MCF 10A (cell line): ENCODE data around the gene ARHGEF10L. TPM values are rescaled to one million over a fixed set of nuclear protein-coding genes. Genes with fewer than 3 reads are reported as not detected.
A peak's percentile ranks its signal among the peaks of the same experiment; 100 is the strongest.
"Not testable (repeated sequence)": the region's sequence is repeated elsewhere in the genome, so short reads cannot be mapped to it uniquely, and the experiment has no call there.

Experiments
- BruUV-seq: library from RNA; stranded (reverse); fragments of 400-500 nt; replicated peaks from 2 replicates; lab custom pipeline; 2021; lab: Mats Ljungman, UMichigan
- CTCF ChIA-PET: fragments of 300-600 bp; sonication (Branson Sonifier 250); formaldehyde crosslinking; extraction: SDS; loops from one replicate; lab custom pipeline; 2021; ENCODE audit warnings: antibody characterized with exemption, inconsistent platforms; lab: Yijun Ruan, JAX
- POLR2A ChIA-PET: fragments of 300-600, 350-650 bp; sonication (Branson Sonifier 250); formaldehyde crosslinking; extraction: SDS; loops from one replicate; lab custom pipeline; 2020; ENCODE audit warnings: antibody characterized with exemption, inconsistent platforms; lab: Yijun Ruan, JAX
- DNase-seq: peaks from one replicate; pipeline ENCODE4 v3.0.0-alpha.2; 2018; ENCODE audit not compliant: unreplicated experiment
- H3K27ac Mint-ChIP-seq: one replicate; pipeline ENCODE4 v1.8.0; 2022; ENCODE audit warnings: mild to moderate bottlenecking, low read depth, mixed read lengths; ENCODE audit not compliant: unreplicated experiment
- H3K27me3 Mint-ChIP-seq: one replicate; pipeline ENCODE4 v1.8.0; 2022; ENCODE audit warnings: mixed read lengths; ENCODE audit not compliant: insufficient read depth, unreplicated experiment
- H3K36me3 Mint-ChIP-seq: one replicate; pipeline ENCODE4 v1.8.0; 2022; ENCODE audit warnings: mild to moderate bottlenecking, moderate library complexity, mixed read lengths; ENCODE audit not compliant: insufficient read depth, unreplicated experiment
- H3K4me1 Mint-ChIP-seq: one replicate; pipeline ENCODE4 v1.8.0; 2022; ENCODE audit warnings: mixed read lengths; ENCODE audit not compliant: insufficient read depth, unreplicated experiment
- H3K4me3 Mint-ChIP-seq: one replicate; pipeline ENCODE4 v1.8.0; 2022; ENCODE audit warnings: mild to moderate bottlenecking, moderate library complexity, mixed read lengths; ENCODE audit not compliant: unreplicated experiment
- H3K9me3 Mint-ChIP-seq: one replicate; pipeline ENCODE4 v1.8.0; 2022; ENCODE audit warnings: mixed read lengths; ENCODE audit not compliant: unreplicated experiment
- intact Hi-C: fragments of 100-400 bp; cut with micrococcal nuclease; formaldehyde crosslinking; loops from 2 replicates; pipeline ENCODE4 v1.14.1; 2022
- total RNA-seq: library from RNA; stranded (reverse); gene quantifications from 2 replicates; pipeline ENCODE4 v1.2.3, GENCODE V29; 2022
- TF ChIP-seq, protein P1 (sequence below): fragments of 200-600 bp; IDR thresholded peaks from one replicate; pipeline ENCODE4 v1.8.0; 2022; ENCODE audit warnings: antibody characterized with exemption, mild to moderate bottlenecking; ENCODE audit not compliant: unreplicated experiment

Gene ARHGEF10L
- total RNA-seq, 1 experiment from 2014 or later = 5.0 TPM

DNA sequence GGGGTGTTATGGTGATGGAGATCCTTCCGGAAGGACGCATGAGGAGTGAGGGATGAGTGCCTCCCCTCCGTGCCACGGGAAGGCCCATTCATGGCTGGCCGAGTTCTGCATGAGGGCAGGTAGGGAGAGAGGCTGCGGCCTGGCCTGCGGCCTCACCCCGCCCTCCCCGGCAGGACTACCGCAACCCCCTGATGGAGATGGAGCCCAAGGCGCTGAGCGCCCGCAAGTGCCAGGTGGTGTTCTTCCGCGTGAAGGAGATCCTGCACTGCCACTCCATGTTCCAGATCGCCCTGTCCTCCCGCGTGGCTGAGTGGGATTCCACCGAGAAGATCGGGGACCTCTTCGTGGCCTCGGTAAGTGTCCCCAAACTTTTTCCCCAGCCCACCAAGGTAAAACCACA lies 83.3 kb downstream of the ARHGEF10L start:
- Mint-ChIP-seq H3K27ac (no peak overlapping the region), H3K36me3 (peaks cover 13% of the 10 kb centered on the region), H3K4me3 (no peak overlapping the region), H3K4me1 (peaks cover 23% of the 10 kb centered on the region), H3K27me3 (no peaks in the 10 kb centered on the region), H3K9me3 (no peaks in the 10 kb centered on the region)
- ChIA-PET POLR2A (no interaction called here), CTCF (interaction anchor here (0.7 to 1.5 kb wide), 2 partner anchors 16 to 116 kb away, joined by 3 to 6 read pairs; no protein-coding TSS in a partner anchor)
- no peak for DNase-seq
- TF ChIP-seq, protein P1, sequence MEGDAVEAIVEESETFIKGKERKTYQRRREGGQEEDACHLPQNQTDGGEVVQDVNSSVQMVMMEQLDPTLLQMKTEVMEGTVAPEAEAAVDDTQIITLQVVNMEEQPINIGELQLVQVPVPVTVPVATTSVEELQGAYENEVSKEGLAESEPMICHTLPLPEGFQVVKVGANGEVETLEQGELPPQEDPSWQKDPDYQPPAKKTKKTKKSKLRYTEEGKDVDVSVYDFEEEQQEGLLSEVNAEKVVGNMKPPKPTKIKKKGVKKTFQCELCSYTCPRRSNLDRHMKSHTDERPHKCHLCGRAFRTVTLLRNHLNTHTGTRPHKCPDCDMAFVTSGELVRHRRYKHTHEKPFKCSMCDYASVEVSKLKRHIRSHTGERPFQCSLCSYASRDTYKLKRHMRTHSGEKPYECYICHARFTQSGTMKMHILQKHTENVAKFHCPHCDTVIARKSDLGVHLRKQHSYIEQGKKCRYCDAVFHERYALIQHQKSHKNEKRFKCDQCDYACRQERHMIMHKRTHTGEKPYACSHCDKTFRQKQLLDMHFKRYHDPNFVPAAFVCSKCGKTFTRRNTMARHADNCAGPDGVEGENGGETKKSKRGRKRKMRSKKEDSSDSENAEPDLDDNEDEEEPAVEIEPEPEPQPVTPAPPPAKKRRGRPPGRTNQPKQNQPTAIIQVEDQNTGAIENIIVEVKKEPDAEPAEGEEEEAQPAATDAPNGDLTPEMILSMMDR = no peak
- no TSS peak for BruUV-seq
- intact Hi-C loops = no loop called here

DNA sequence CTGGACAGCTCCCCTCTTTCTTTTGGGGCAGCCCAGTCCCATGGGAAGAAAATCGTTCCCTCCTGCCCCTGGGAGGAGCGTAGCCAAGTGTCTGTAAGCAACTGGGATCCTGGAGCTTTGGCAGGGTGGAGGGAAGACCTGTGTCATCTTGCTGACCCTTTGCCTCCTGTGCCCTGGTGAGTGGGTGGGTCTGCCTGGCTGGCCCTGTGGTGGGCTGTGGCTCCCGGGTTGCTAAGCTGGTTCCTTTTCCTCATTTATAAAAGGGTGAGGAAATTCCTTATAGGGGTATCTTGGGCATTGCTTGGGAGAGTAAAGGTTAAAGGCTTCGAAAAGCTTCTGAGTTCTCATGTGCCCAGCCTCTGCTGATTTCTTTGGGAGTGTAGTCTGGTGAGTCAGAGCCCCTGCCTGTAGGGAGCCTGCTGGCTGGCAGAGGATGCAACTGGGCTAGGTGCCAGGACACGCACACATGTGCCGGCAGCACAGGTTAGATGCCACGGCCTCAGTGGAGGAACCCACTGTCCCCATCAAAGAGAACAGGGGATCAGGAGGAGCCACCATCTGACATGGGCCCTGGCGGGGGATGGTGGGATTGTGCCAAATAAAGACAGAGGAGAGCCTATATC lies 85.2 kb downstream of the ARHGEF10L start:
- ChIA-PET POLR2A (interaction anchor here (0.9 kb wide), 2 partner anchors 13 to 182 kb away, joined by 3 to 4 read pairs; no protein-coding TSS in a partner anchor), CTCF (interaction anchor here (0.6 to 0.8 kb wide), 2 partner anchors 18 to 196 kb away, joined by 3 to 5 read pairs; no protein-coding TSS in a partner anchor)
- Mint-ChIP-seq H3K27ac (peak overlapping the region; percentile 17), H3K36me3 (peaks cover 12% of the 10 kb centered on the region), H3K4me3 (peak overlapping the region; percentile 12), H3K27me3 (no peaks in the 10 kb centered on the region), H3K4me1 (peaks cover 21% of the 10 kb centered on the region), H3K9me3 (no peaks in the 10 kb centered on the region)
- peak; percentile 92 for DNase-seq
- TF ChIP-seq, protein P1 = no peak
- no TSS peak for BruUV-seq
- intact Hi-C loops = no loop called here

DNA sequence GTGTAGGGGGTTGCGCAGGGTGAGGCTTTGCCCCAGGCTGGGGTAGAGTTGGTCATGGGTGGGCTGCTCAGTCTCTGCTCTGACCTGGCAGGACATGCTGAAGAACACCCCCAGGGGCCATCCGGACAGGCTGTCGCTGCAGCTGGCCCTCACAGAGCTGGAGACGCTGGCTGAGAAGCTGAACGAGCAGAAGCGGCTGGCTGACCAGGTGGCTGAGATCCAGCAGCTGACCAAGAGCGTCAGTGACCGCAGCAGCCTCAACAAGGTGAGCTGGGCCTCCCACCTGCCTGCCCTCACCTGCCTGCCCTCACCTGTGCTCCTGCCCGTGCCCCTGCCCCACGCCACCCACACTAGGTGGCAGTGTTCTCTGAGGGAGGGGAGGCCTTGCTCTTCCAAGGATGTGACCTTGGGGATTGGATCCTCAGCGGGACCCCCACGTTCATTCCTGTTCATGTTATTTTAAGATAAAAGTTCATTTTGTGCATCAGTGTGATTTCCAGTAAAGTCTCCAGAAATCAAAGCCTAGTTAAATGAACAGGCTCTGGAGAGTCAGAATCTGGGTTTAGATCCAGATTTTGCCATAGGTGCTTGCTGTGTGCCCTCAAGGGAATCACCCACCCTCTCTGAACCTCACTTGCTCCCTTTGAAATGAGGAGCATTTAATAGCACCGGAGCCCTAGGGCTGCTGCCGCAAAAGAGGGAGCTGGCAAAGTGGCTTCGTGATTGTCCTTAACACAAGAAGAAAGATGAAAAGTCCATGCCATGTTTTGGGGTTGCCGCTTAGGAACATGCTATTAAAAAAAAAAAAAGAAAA lies 87.9 kb downstream of the ARHGEF10L start:
- intact Hi-C loops = no loop called here
- ChIA-PET CTCF (interaction anchor here (0.6 to 1.0 kb wide), 6 partner anchors 21 to 1115 kb away, joined by 3 to 7 read pairs (median 3); no protein-coding TSS in a partner anchor), POLR2A (no interaction called here)
- Mint-ChIP-seq H3K36me3 (peaks cover 8% of the 10 kb centered on the region), H3K4me1 (peaks cover 37% of the 10 kb centered on the region), H3K4me3 (no peak overlapping the region), H3K27ac (no peak overlapping the region), H3K9me3 (no peaks in the 10 kb centered on the region), H3K27me3 (no peaks in the 10 kb centered on the region)
- BruUV-seq = no TSS peak
- DNase-seq = no peak
- TF ChIP-seq, protein P1 = no peak

DNA sequence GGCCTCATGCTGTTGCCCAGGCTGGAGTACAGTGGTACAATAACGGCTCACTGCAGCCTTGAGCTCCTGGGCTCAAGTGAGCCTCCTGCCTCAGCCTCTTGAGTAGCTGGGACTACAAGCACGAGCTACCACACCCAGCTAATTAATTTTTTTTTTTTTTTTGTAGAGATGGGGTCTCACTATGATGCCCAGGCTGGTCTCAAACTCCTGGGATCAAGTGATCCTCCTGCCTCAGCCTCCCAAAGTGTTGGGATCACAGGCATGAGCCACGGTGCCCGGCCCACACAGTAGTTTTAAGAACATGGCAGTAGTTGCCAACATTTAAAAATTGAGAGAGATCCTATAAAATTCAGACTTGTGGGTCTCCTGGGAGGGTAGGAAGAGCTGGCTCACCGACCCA lies 89.5 kb downstream of the ARHGEF10L start:
- not testable (repeated sequence) for H3K27ac Mint-ChIP-seq

More for the DNA sequence above, 89.5 kb downstream of the ARHGEF10L start:
- H3K36me3 Mint-ChIP-seq, H3K9me3 Mint-ChIP-seq, intact Hi-C loops, POLR2A ChIA-PET, BruUV-seq, H3K4me3 Mint-ChIP-seq, H3K27me3 Mint-ChIP-seq, DNase-seq: not testable (repeated sequence)
- H3K4me1 Mint-ChIP-seq = peaks cover 45% of the 10 kb centered on the region
- CTCF ChIA-PET = interaction anchor here (0.6 kb wide), 1 partner anchor 946 kb away, joined by 4 read pairs; no protein-coding TSS in a partner anchor
